ENCODE results near the gene BNIP1. TPM values are rescaled to one million over a fixed set of nuclear protein-coding genes. Genes with fewer than 3 reads are reported as not detected.

BNIP1 gene, protein sequence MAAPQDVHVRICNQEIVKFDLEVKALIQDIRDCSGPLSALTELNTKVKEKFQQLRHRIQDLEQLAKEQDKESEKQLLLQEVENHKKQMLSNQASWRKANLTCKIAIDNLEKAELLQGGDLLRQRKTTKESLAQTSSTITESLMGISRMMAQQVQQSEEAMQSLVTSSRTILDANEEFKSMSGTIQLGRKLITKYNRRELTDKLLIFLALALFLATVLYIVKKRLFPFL
- total RNA-seq (2022; extraction: Qiagen RNA extraction; ENCODE audit: low read depth) = 15.0 to 18.7 TPM (median 16.8 TPM) in 5 replicates

GRCh38 chr5:173144200-173145176 is at the start of gene BNIP1:
Gene BNIP1 (plus strand): TSS chr5:173144531. CDS start chr5:173144546, 15 bp downstream.

Other genes with a start within 250 kb of the BNIP1 start
- gene RPL26L1, start 185.1 kb upstream of the BNIP1 start, total RNA-seq (2022; extraction: Qiagen RNA extraction; ENCODE audit: low read depth) = 113 to 133 TPM (median 121 TPM) in 5 replicates
- 233 to 420 TPM (median 350 TPM) in 5 replicates for gene ATP6V0E1, start 160.8 kb upstream of the BNIP1 start, total RNA-seq (2022; extraction: Qiagen RNA extraction; ENCODE audit: low read depth)
- 1.6 to 3.3 TPM (median 2.2 TPM) in 5 replicates for gene CREBRF, start 88.2 kb upstream of the BNIP1 start, total RNA-seq (2022; extraction: Qiagen RNA extraction; ENCODE audit: low read depth)
- 11.2 to 15.7 TPM (median 14.4 TPM) in 5 replicates for gene NKX2-5, start 90.7 kb downstream of the BNIP1 start, total RNA-seq (2022; extraction: Qiagen RNA extraction; ENCODE audit: low read depth)
- gene STC2, start 183.9 kb downstream of the BNIP1 start, total RNA-seq (2022; extraction: Qiagen RNA extraction; ENCODE audit: low read depth) = 53.7 to 87.1 TPM (median 59.5 TPM) in 5 replicates